Neuronal stem cell (in vitro differentiated cells): ENCODE data around the gene TEDC1. TPM values are rescaled to one million over a fixed set of nuclear protein-coding genes. Genes with fewer than 3 reads are reported as not detected.

Experiments used
- DNase-seq: peaks from one replicate; pipeline ENCODE4 v3.0.0-alpha.2; 2013; ENCODE audit warnings: low spot score
- H2AFZ ChIP-seq: one replicate; pipeline ENCODE4 v1.6.1; 2013; ENCODE audit warnings: mild to moderate bottlenecking, low read length, inconsistent platforms
- H2AK5ac ChIP-seq: 2 replicates; pipeline ENCODE4 v1.6.1; 2013; ENCODE audit warnings: low read depth, mild to moderate bottlenecking, inconsistent platforms, low read length, moderate library complexity, mixed read lengths
- H2BK120ac ChIP-seq: 2 replicates; pipeline ENCODE4 v1.6.1; 2013; ENCODE audit warnings: low read depth, mild to moderate bottlenecking, inconsistent platforms, low read length, moderate library complexity, mixed read lengths
- H2BK12ac ChIP-seq: one replicate; pipeline ENCODE4 v1.6.1; 2013; ENCODE audit warnings: low read length, inconsistent platforms
- H2BK15ac ChIP-seq: 2 replicates; pipeline ENCODE4 v1.6.1; 2013; ENCODE audit warnings: mild to moderate bottlenecking, low read length, inconsistent platforms, mixed read lengths
- H2BK5ac ChIP-seq: one replicate; pipeline ENCODE4 v1.6.1; 2013; ENCODE audit warnings: inconsistent platforms, mild to moderate bottlenecking, low read length, moderate library complexity
- H3K14ac ChIP-seq: one replicate; pipeline ENCODE4 v1.6.1; 2013; ENCODE audit warnings: low read length, inconsistent platforms
- H3K18ac ChIP-seq: 2 replicates; pipeline ENCODE4 v1.6.1; 2013; ENCODE audit warnings: low read length, inconsistent platforms
- H3K23ac ChIP-seq: 2 replicates; pipeline ENCODE4 v1.6.1; 2013; ENCODE audit warnings: low read depth, mild to moderate bottlenecking, mixed read lengths, low read length, inconsistent platforms; ENCODE audit not compliant: poor library complexity
- H3K27ac ChIP-seq: replicated peaks from 3 replicates; pipeline ENCODE4 v1.5.1; 2013; ENCODE audit warnings: low read length, inconsistent platforms
- H3K27me3 ChIP-seq, 3 experiments: 2 replicates each; pipeline ENCODE4 v1.6.1; 2013; ENCODE audit warnings: low read length in 3 of 3, mild to moderate bottlenecking in 2 of 3, inconsistent platforms in 1 of 3, low read depth in 1 of 3, mixed read lengths in 1 of 3, moderate library complexity in 1 of 3; ENCODE audit not compliant: control insufficient read depth in 3 of 3, insufficient read depth in 3 of 3
- H3K36me3 ChIP-seq, 2 donors: replicated peaks in 1 of 2; 2 replicates each; pipeline ENCODE4 v1.6.1; 2013; ENCODE audit warnings: low read length in 2 of 2; ENCODE audit not compliant: control insufficient read depth in 2 of 2, insufficient read depth in 2 of 2
- H3K4ac ChIP-seq: 2 replicates; pipeline ENCODE4 v1.6.1; 2013; ENCODE audit warnings: inconsistent platforms, mild to moderate bottlenecking, low read length, moderate library complexity
- H3K4me1 ChIP-seq, 2 donors: 1 replicate in 1 of 2; 2 replicates in 1 of 2; pipeline ENCODE4 v1.6.1; 2013; ENCODE audit warnings: low read length in 2 of 2, low read depth in 1 of 2; ENCODE audit not compliant: control insufficient read depth in 2 of 2, insufficient read depth in 1 of 2
- H3K4me2 ChIP-seq: one replicate; pipeline ENCODE4 v1.6.1; 2013; ENCODE audit warnings: mild to moderate bottlenecking, low read length, inconsistent platforms; ENCODE audit not compliant: insufficient read depth, poor library complexity, severe bottlenecking
- H3K4me3 ChIP-seq, 2 donors: 2 replicates each; pipeline ENCODE4 v1.5.1; 2013; ENCODE audit warnings: low read length in 2 of 2, mild to moderate bottlenecking in 2 of 2, inconsistent platforms in 1 of 2, moderate library complexity in 1 of 2
- H3K79me1 ChIP-seq: one replicate; pipeline ENCODE4 v1.6.1; 2013; ENCODE audit warnings: low read depth, mild to moderate bottlenecking, inconsistent platforms, low read length, moderate library complexity
- H3K9ac ChIP-seq: one replicate; pipeline ENCODE4 v1.6.1; 2013; ENCODE audit warnings: mild to moderate bottlenecking, low read depth, low read length, inconsistent platforms; ENCODE audit not compliant: poor library complexity
- H3K9me3 ChIP-seq, 2 donors: replicated peaks in 1 of 2; 2 replicates each; pipeline versions ENCODE3 to v1.6.1; 2013; ENCODE audit warnings: low read length in 2 of 2, mild to moderate bottlenecking in 2 of 2, inconsistent platforms in 1 of 2, low read depth in 1 of 2, mixed read lengths in 1 of 2, moderate library complexity in 1 of 2; ENCODE audit not compliant: control insufficient read depth in 2 of 2, insufficient read depth in 1 of 2
- H4K8ac ChIP-seq: one replicate; pipeline ENCODE4 v1.6.1; 2013; ENCODE audit warnings: low read depth, mild to moderate bottlenecking, inconsistent platforms, low read length, moderate library complexity
- H4K91ac ChIP-seq: one replicate; pipeline ENCODE4 v1.6.1; 2013; ENCODE audit warnings: low read length, low read depth, mild to moderate bottlenecking, inconsistent platforms; ENCODE audit not compliant: poor library complexity
- WGBS, 2 donors: extraction: QIAGEN DNeasy Blood & Tissue Kit; methylation state at CpG; one replicate each; pipeline ENCODE4 v1.1.7; 2013; ENCODE audit warnings: missing lambda C conversion rate in 2 of 2, mixed read lengths in 1 of 2; ENCODE audit not compliant: insufficient read length in 2 of 2, insufficient replicate concordance in 1 of 2; ENCODE audit errors: extremely low coverage in 2 of 2; 5-methylcytosine and 5-hydroxymethylcytosine counted together
- polyA plus RNA-seq, 2 experiments: library from polyadenylated mRNA; stranded (reverse); fragments of 200-250 nt; gene quantifications; one replicate each; pipeline ENCODE4 v1.2.3, GENCODE V29; 2013

Gene TEDC1
- 13.4 TPM for polyA plus RNA-seq (2013, experiment 1 of 2)
- 11.7 TPM for polyA plus RNA-seq (2013, experiment 2 of 2)

GRCh38 chr14:105490572-105491365 is at the start of gene TEDC1:
Gene TEDC1 (plus strand): TSS chr14:105491246. CDS start chr14:105491376, 130 bp downstream.
- Histone ChIP-seq H3K4me1 (peaks cover 20 to 25% of the 10 kb centered on the region in 2 donors), H3K27me3 (peaks cover 0 to 16% (median 4%) of the 10 kb centered on the region in 3 experiments), H2BK120ac (peak within 1 kb of the TSS; percentile 81), H4K91ac (no peak within 1 kb of the TSS), H3K23ac (peak within 1 kb of the TSS; percentile 43), H3K4me3 (peak within 1 kb of the TSS; percentile 74 to 88), H2BK15ac (peak within 1 kb of the TSS; percentile 97), H2AFZ (peak within 1 kb of the TSS; percentile 98), H3K36me3 (peaks cover 2 to 11% of the 10 kb centered on the region in 2 donors), H3K9ac (peak within 1 kb of the TSS; percentile 84), H3K14ac (peak within 1 kb of the TSS; percentile 21), H2BK12ac (peak within 1 kb of the TSS; percentile 41), H3K4me2 (peak within 1 kb of the TSS; percentile 98), H3K27ac (peak within 1 kb of the TSS; percentile 96), H3K4ac (peak within 1 kb of the TSS; percentile 37), H3K18ac (peak within 1 kb of the TSS; percentile 98), H2BK5ac (peak within 1 kb of the TSS; percentile 96), H4K8ac (peak within 1 kb of the TSS; percentile 43), H2AK5ac (peak within 1 kb of the TSS; percentile 98), H3K79me1 (peaks cover 17% of the 10 kb centered on the region), H3K9me3 (no peaks in the 10 kb centered on the region)
- DNase-seq: peak; percentile 99
- WGBS, 2 donors: no CpG with 5 or more reads among the region's 94 CpGs

GRCh38 chr14:105442125-105442524 is 48.9 kb upstream of the TEDC1 start:
- H2AFZ ChIP-seq: no peak overlapping the region
- no peak overlapping the region for H3K4me3 ChIP-seq
- H2BK120ac ChIP-seq: no peak overlapping the region
- H3K4me1 ChIP-seq: no peaks in the 10 kb centered on the region
- no peak overlapping the region for H3K4ac ChIP-seq
- peaks cover 32 to 73% of the 10 kb centered on the region in 2 donors for H3K36me3 ChIP-seq
- H3K9ac ChIP-seq: no peak overlapping the region
- H3K9me3 ChIP-seq: no peaks in the 10 kb centered on the region
- H3K14ac ChIP-seq: peak overlapping the region; percentile 63
- no peak overlapping the region for H4K8ac ChIP-seq
- DNase-seq: no peak
- H3K18ac ChIP-seq: no peak overlapping the region
- H3K79me1 ChIP-seq: peaks cover 40% of the 10 kb centered on the region
- no peak overlapping the region for H3K4me2 ChIP-seq
- no peak overlapping the region for H3K23ac ChIP-seq
- H3K27me3 ChIP-seq: no peaks in the 10 kb centered on the region
- no peak overlapping the region for H2BK15ac ChIP-seq
- H2AK5ac ChIP-seq: no peak overlapping the region
- H4K91ac ChIP-seq: no peak overlapping the region
- no peak overlapping the region for H3K27ac ChIP-seq
- no peak overlapping the region for H2BK12ac ChIP-seq
- no CpG with 5 or more reads among the region's 17 CpGs for WGBS, 2 donors
- no peak overlapping the region for H2BK5ac ChIP-seq

GRCh38 chr14:105442834-105443233 is 48.2 kb upstream of the TEDC1 start:
- H3K14ac ChIP-seq: no peak overlapping the region
- H2BK12ac ChIP-seq: no peak overlapping the region
- no peak overlapping the region for H2BK15ac ChIP-seq
- H3K27me3 ChIP-seq: no peaks in the 10 kb centered on the region
- H3K27ac ChIP-seq: no peak overlapping the region
- peak overlapping the region; percentile 27 for H3K23ac ChIP-seq
- peaks cover 29 to 66% of the 10 kb centered on the region in 2 donors for H3K36me3 ChIP-seq
- H3K79me1 ChIP-seq: peaks cover 36% of the 10 kb centered on the region
- H2BK120ac ChIP-seq: no peak overlapping the region
- no peak overlapping the region for H3K18ac ChIP-seq
- no peak overlapping the region for H3K4ac ChIP-seq
- no peak overlapping the region for H4K91ac ChIP-seq
- no peak overlapping the region for H2AFZ ChIP-seq
- H2BK5ac ChIP-seq: no peak overlapping the region
- H3K4me3 ChIP-seq: no peak overlapping the region
- H4K8ac ChIP-seq: no peak overlapping the region
- H3K4me2 ChIP-seq: no peak overlapping the region
- no peaks in the 10 kb centered on the region for H3K9me3 ChIP-seq
- no CpG with 5 or more reads among the region's 12 CpGs for WGBS, 2 donors
- H3K9ac ChIP-seq: peak overlapping the region; percentile 38
- no peak overlapping the region for H2AK5ac ChIP-seq
- no peaks in the 10 kb centered on the region for H3K4me1 ChIP-seq
- no peak for DNase-seq

GRCh38 chr14:105444859-105445258 is 46.2 kb upstream of the TEDC1 start:
- H2AK5ac ChIP-seq: no peak overlapping the region
- peaks cover 29 to 61% of the 10 kb centered on the region in 2 donors for H3K36me3 ChIP-seq
- no peak overlapping the region for H3K23ac ChIP-seq
- peak overlapping the region; percentile 43 for H4K8ac ChIP-seq
- no peak overlapping the region for H3K4ac ChIP-seq
- H3K4me2 ChIP-seq: no peak overlapping the region
- H3K4me3 ChIP-seq: no peak overlapping the region
- DNase-seq: no peak
- no CpG with 5 or more reads among the region's 17 CpGs for WGBS, 2 donors
- H2BK15ac ChIP-seq: no peak overlapping the region
- no peak overlapping the region for H2BK120ac ChIP-seq
- peak overlapping the region; percentile 21 for H3K14ac ChIP-seq
- H3K27me3 ChIP-seq: no peaks in the 10 kb centered on the region
- H3K79me1 ChIP-seq: peaks cover 33% of the 10 kb centered on the region
- no peak overlapping the region for H4K91ac ChIP-seq
- no peak overlapping the region for H3K27ac ChIP-seq
- H3K4me1 ChIP-seq: no peaks in the 10 kb centered on the region
- no peaks in the 10 kb centered on the region for H3K9me3 ChIP-seq
- H3K18ac ChIP-seq: peak overlapping the region; percentile 28
- no peak overlapping the region for H3K9ac ChIP-seq
- H2BK12ac ChIP-seq: peak overlapping the region; percentile 73
- no peak overlapping the region for H2AFZ ChIP-seq
- no peak overlapping the region for H2BK5ac ChIP-seq
